Trophoblast cell (in vitro differentiated cells and primary cell): ENCODE results near the gene LGR4.

Source experiments
- DNase-seq, 2 donors: peaks; one replicate each; pipeline ENCODE4 v3.0.0-alpha.2; 2016
- H2AFZ ChIP-seq: 2 replicates; pipeline ENCODE4 v1.6.1; 2013; ENCODE audit warnings: low read length, moderate library complexity, mild to moderate bottlenecking; ENCODE audit not compliant: insufficient read depth, poor library complexity
- H2AK5ac ChIP-seq: 2 replicates; pipeline ENCODE4 v1.6.1; 2013; ENCODE audit warnings: mild to moderate bottlenecking, low read length
- H2BK120ac ChIP-seq: 2 replicates; pipeline ENCODE4 v1.6.1; 2013; ENCODE audit warnings: low read length, mild to moderate bottlenecking, moderate library complexity; ENCODE audit not compliant: insufficient read depth, poor library complexity
- H2BK12ac ChIP-seq: 2 replicates; pipeline ENCODE4 v1.6.1; 2013; ENCODE audit warnings: mild to moderate bottlenecking, low read length, moderate library complexity
- H2BK5ac ChIP-seq: 2 replicates; pipeline ENCODE4 v1.6.1; 2013; ENCODE audit warnings: low read length, low read depth, moderate library complexity, mild to moderate bottlenecking; ENCODE audit not compliant: poor library complexity
- H3K14ac ChIP-seq: 2 replicates; pipeline ENCODE4 v1.6.1; 2013; ENCODE audit warnings: mild to moderate bottlenecking, low read length
- H3K18ac ChIP-seq: 2 replicates; pipeline ENCODE4 v1.6.1; 2013; ENCODE audit warnings: mild to moderate bottlenecking, low read length
- H3K23ac ChIP-seq: 2 replicates; pipeline ENCODE4 v1.6.1; 2013; ENCODE audit warnings: low read length
- H3K27ac ChIP-seq: 2 replicates; pipeline ENCODE4 v1.5.1; 2013; ENCODE audit warnings: low read depth, mild to moderate bottlenecking, inconsistent platforms, low read length, moderate library complexity
- H3K27me3 ChIP-seq: 2 replicates; pipeline ENCODE4 v1.6.1; 2013; ENCODE audit warnings: inconsistent platforms, mild to moderate bottlenecking, low read length, moderate library complexity; ENCODE audit not compliant: insufficient read depth
- H3K36me3 ChIP-seq, 2 experiments: 1 replicate in 1 of 2; 2 replicates in 1 of 2; pipeline ENCODE4 v1.6.1; 2013; ENCODE audit warnings: low read length in 2 of 2, mild to moderate bottlenecking in 2 of 2, moderate library complexity in 1 of 2; ENCODE audit not compliant: insufficient read depth in 2 of 2, control insufficient read depth in 1 of 2
- H3K4ac ChIP-seq: 2 replicates; pipeline ENCODE4 v1.6.1; 2013; ENCODE audit warnings: low read depth, mild to moderate bottlenecking, low read length, moderate library complexity
- H3K4me1 ChIP-seq, 2 experiments: 1 replicate in 1 of 2; 2 replicates in 1 of 2; pipeline ENCODE4 v1.6.1; 2013; ENCODE audit warnings: low read length in 2 of 2, mild to moderate bottlenecking in 2 of 2, moderate library complexity in 1 of 2; ENCODE audit not compliant: insufficient read depth in 2 of 2, control insufficient read depth in 1 of 2
- H3K4me2 ChIP-seq: 2 replicates; pipeline ENCODE4 v1.6.1; 2013; ENCODE audit warnings: inconsistent platforms, mild to moderate bottlenecking, low read length, moderate library complexity
- H3K4me3 ChIP-seq: 2 replicates; pipeline ENCODE4 v1.5.1; 2013; ENCODE audit warnings: mild to moderate bottlenecking, low read depth, low read length, inconsistent platforms
- H3K79me1 ChIP-seq: one replicate; pipeline ENCODE4 v1.6.1; 2013; ENCODE audit warnings: low read length
- H3K79me2 ChIP-seq: 2 replicates; pipeline ENCODE4 v1.6.1; 2013; ENCODE audit warnings: low read length, mild to moderate bottlenecking; ENCODE audit not compliant: control insufficient read depth, insufficient read depth, poor library complexity
- H3K9ac ChIP-seq: 2 replicates; pipeline ENCODE4 v1.6.1; 2013; ENCODE audit warnings: mild to moderate bottlenecking, low read length
- H3K9me3 ChIP-seq: 2 replicates; pipeline ENCODE4 v1.6.1; 2013; ENCODE audit warnings: low read depth, mild to moderate bottlenecking, control low read depth, inconsistent platforms, low read length; ENCODE audit not compliant: insufficient read depth
- H4K12ac ChIP-seq: 2 replicates; pipeline ENCODE4 v1.6.1; 2013; ENCODE audit warnings: low read depth, mild to moderate bottlenecking, low read length, moderate library complexity
- H4K8ac ChIP-seq: 2 replicates; pipeline ENCODE4 v1.6.1; 2013; ENCODE audit warnings: low read depth, mild to moderate bottlenecking, low read length, moderate library complexity
- H4K91ac ChIP-seq: one replicate; pipeline ENCODE4 v1.6.1; 2013; ENCODE audit warnings: low read depth, mild to moderate bottlenecking, low read length, moderate library complexity
- WGBS: extraction: QIAGEN DNeasy Blood & Tissue Kit; methylation state at CpG from one replicate; pipeline ENCODE4 v1.1.7; 2013; ENCODE audit warnings: missing lambda C conversion rate; ENCODE audit not compliant: insufficient read length, insufficient coverage; ENCODE audit errors: extremely low coverage; 5-methylcytosine and 5-hydroxymethylcytosine counted together

The LGR4 gene

GRCh38 chr11:27477243-27477642 is 4.7 kb upstream of the LGR4 start:
- H3K79me2 ChIP-seq = peaks cover 1% of the 10 kb centered on the region
- peaks cover 3% of the 10 kb centered on the region for H3K79me1 ChIP-seq
- no peak overlapping the region for H2AFZ ChIP-seq
- no peaks in the 10 kb centered on the region for H3K9me3 ChIP-seq
- H2BK120ac ChIP-seq = no peak overlapping the region
- no peaks in the 10 kb centered on the region for H3K27me3 ChIP-seq
- H3K14ac ChIP-seq = no peak overlapping the region
- no peak overlapping the region for H2BK5ac ChIP-seq
- no peak overlapping the region for H2BK12ac ChIP-seq
- no peak overlapping the region for H3K4ac ChIP-seq
- DNase-seq = no peak
- no peak overlapping the region for H3K4me3 ChIP-seq
- H2AK5ac ChIP-seq = no peak overlapping the region
- no peak overlapping the region for H3K23ac ChIP-seq
- H3K4me2 ChIP-seq = no peak overlapping the region
- no peaks in the 10 kb centered on the region for H3K36me3 ChIP-seq
- peaks cover 3% of the 10 kb centered on the region in 2 experiments for H3K4me1 ChIP-seq
- no peak overlapping the region for H3K18ac ChIP-seq
- H4K91ac ChIP-seq = no peak overlapping the region
- H4K12ac ChIP-seq = no peak overlapping the region
- H4K8ac ChIP-seq = no peak overlapping the region
- no peak overlapping the region for H3K27ac ChIP-seq
- no peak overlapping the region for H3K9ac ChIP-seq

DNA sequence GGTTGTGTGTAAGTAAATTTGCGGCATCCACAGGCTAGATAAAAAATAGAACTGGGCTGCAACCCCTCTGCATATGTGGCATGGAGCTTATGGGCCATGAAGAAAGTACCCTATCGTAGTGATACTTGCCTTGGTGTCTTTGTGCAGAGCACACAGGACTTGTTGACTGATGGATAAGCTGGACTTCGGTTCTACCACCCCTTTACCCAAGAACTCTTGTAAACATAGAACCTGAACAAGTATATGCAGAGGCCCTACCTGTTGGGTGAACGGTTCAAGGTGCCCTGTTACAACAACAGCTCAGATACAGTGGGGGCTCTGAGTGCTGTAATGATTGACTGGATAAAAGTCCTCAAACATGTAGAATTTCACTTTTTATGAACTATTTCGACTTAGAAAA is 3.0 kb upstream of the LGR4 start:
- Histone ChIP-seq H2AFZ (no peak overlapping the region), H2BK5ac (no peak overlapping the region), H3K79me2 (peaks cover 9% of the 10 kb centered on the region), H4K8ac (no peak overlapping the region), H3K79me1 (peaks cover 7% of the 10 kb centered on the region), H4K91ac (no peak overlapping the region), H3K4me3 (no peak overlapping the region), H4K12ac (no peak overlapping the region), H2AK5ac (no peak overlapping the region), H2BK12ac (no peak overlapping the region), H3K4me1 (peaks cover 3% of the 10 kb centered on the region in 2 experiments), H2BK120ac (no peak overlapping the region), H3K14ac (no peak overlapping the region), H3K36me3 (no peaks in the 10 kb centered on the region), H3K9ac (no peak overlapping the region), H3K23ac (no peak overlapping the region), H3K9me3 (no peaks in the 10 kb centered on the region), H3K18ac (no peak overlapping the region), H3K4ac (no peak overlapping the region), H3K27me3 (no peaks in the 10 kb centered on the region), H3K27ac (no peak overlapping the region), H3K4me2 (no peak overlapping the region)
- WGBS = no CpG with 5 or more reads among the region's 5 CpGs
- DNase-seq = no peak

DNA sequence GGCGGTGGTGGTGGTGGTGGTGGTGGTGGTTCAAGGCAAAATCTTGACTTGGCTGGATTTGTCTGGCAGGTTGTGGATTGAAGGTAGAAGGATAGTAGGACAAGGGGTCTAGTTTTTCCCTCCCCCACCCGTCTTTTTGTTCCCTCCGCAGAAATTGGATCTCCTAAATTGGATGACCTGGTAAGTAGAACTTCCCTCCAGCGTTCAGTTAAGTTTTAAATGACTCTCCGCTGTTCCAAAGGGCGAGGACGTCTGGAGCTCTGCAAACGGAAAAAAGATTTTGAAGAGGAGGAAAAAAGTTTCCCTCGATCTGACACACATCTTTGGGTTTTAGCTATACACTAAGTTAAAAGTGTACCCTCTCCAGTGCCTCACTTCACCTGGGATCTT is 422 bp upstream of the LGR4 start:
- peaks cover 7% of the 10 kb centered on the region for H3K79me1 ChIP-seq
- no peak overlapping the region for H2AK5ac ChIP-seq
- no peak overlapping the region for H3K9ac ChIP-seq
- H3K18ac ChIP-seq = no peak overlapping the region
- H2BK12ac ChIP-seq = no peak overlapping the region
- no peaks in the 10 kb centered on the region for H3K9me3 ChIP-seq
- no peak overlapping the region for H3K27ac ChIP-seq
- H3K4ac ChIP-seq = no peak overlapping the region
- no peak overlapping the region for H2BK5ac ChIP-seq
- no peak overlapping the region for H4K91ac ChIP-seq
- no peak overlapping the region for H2AFZ ChIP-seq
- H3K79me2 ChIP-seq = peaks cover 9% of the 10 kb centered on the region
- no peak overlapping the region for H4K8ac ChIP-seq
- DNase-seq = peak in 1 of 2 donors; percentile 55
- H3K23ac ChIP-seq = no peak overlapping the region
- no peak overlapping the region for H3K4me3 ChIP-seq
- H3K14ac ChIP-seq = no peak overlapping the region
- H3K36me3 ChIP-seq = no peaks in the 10 kb centered on the region
- H4K12ac ChIP-seq = no peak overlapping the region
- peaks cover 7 to 10% of the 10 kb centered on the region in 2 experiments for H3K4me1 ChIP-seq
- no peaks in the 10 kb centered on the region for H3K27me3 ChIP-seq
- no peak overlapping the region for H2BK120ac ChIP-seq
- H3K4me2 ChIP-seq = peak overlapping the region; percentile 64
- no CpG with 5 or more reads among the region's 9 CpGs for WGBS

DNA sequence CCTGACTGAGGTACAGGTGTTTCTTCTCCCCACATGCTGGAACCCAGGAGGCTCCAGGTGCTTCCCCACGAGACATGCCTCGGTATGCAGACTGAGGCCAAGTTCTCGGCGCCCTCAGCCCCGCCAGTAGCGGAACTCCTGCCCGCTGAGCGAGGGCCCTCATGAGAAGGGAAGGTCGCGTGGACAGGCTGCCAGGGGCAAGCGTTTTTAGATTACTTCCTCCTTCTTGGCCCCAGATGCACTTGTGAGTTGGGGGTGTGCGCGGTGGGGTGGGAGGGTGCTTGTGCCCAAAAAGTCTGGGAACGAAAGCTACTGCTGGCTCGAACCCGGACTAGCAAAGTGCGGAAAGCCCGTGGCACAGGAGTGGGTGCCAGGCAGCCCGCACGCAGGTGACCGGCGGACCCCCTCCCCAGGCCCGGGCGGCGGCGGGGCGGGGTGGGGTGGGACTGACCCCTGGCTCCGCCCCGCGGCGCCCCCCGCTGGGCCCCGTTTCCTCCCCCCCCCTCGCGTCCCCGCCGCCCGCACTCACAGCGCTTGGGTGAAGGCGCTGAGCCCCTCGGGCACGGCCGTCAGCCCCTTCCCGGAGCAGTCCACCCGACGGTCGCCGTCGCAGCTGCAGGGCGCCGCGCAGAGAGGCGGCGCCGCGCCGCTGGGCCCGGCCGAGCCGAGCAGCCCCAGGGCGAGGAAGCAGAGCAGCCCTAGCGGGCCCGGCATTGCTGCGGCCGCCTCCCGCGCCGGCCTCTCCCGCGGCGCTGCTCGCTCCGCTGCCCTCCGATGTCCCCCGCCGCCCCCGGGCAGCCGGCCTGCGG is 797 bp downstream of the LGR4 start:
- peak overlapping the region; percentile 58 for H4K91ac ChIP-seq
- peak overlapping the region; percentile 96 for H3K4me3 ChIP-seq
- H3K18ac ChIP-seq = peak overlapping the region; percentile 64
- H3K79me2 ChIP-seq = peaks cover 9% of the 10 kb centered on the region
- peak overlapping the region; percentile 41 for H3K4ac ChIP-seq
- DNase-seq = peak; percentile 60 to 66
- H4K8ac ChIP-seq = peak overlapping the region; percentile 26
- no CpG with 5 or more reads among the region's 79 CpGs for WGBS
- peak overlapping the region; percentile 12 for H2AK5ac ChIP-seq
- no peaks in the 10 kb centered on the region for H3K36me3 ChIP-seq
- H3K27ac ChIP-seq = peak overlapping the region; percentile 70
- H4K12ac ChIP-seq = no peak overlapping the region
- peak overlapping the region; percentile 88 for H2BK5ac ChIP-seq
- peaks cover 7% of the 10 kb centered on the region for H3K79me1 ChIP-seq
- H3K4me1 ChIP-seq = peaks cover 7 to 10% of the 10 kb centered on the region in 2 experiments
- H2AFZ ChIP-seq = peak overlapping the region; percentile 42
- H2BK12ac ChIP-seq = no peak overlapping the region
- peak overlapping the region; percentile 55 for H3K14ac ChIP-seq
- no peak overlapping the region for H3K23ac ChIP-seq
- H3K9me3 ChIP-seq = no peaks in the 10 kb centered on the region
- H2BK120ac ChIP-seq = peak overlapping the region; percentile 15
- no peaks in the 10 kb centered on the region for H3K27me3 ChIP-seq
- peak overlapping the region; percentile 94 for H3K4me2 ChIP-seq
- peak overlapping the region; percentile 94 for H3K9ac ChIP-seq
